Lower leg skin (tissue), 4 donors: ENCODE measurements around the gene OR6C4. TPM values are rescaled to one million over a fixed set of nuclear protein-coding genes. Genes with fewer than 3 reads are reported as not detected.

ENCODE experiments used
- total RNA-seq, 4 donors: library from RNA; depleted of rRNA; stranded (reverse); fragments of >200 nt; gene quantifications; one replicate each; pipeline ENCODE4 v1.1.0, GENCODE V29; 2016

The OR6C4 gene
- total RNA-seq, 4 donors from 2014 or later: not detected

Other genes with a start within 250 kb of the OR6C4 start
- not detected for gene OR6C1, start 235.3 kb upstream of the OR6C4 start, total RNA-seq
- gene OR6C3, start 218.9 kb upstream of the OR6C4 start, total RNA-seq: not detected
- not detected for gene OR6C75, start 186.6 kb upstream of the OR6C4 start, total RNA-seq
- gene OR6C65, start 149.1 kb upstream of the OR6C4 start, total RNA-seq: not detected
- gene OR6C76, start 123.3 kb upstream of the OR6C4 start, total RNA-seq: not detected
- not detected for gene OR6C2, start 105.5 kb upstream of the OR6C4 start, total RNA-seq
- not detected for gene OR6C70, start 79.5 kb upstream of the OR6C4 start, total RNA-seq
- gene OR6C68, start 57.2 kb upstream of the OR6C4 start, total RNA-seq: not detected
- gene OR2AP1, start 22.9 kb downstream of the OR6C4 start, total RNA-seq: not detected
- gene OR10P1, start 87.3 kb downstream of the OR6C4 start, total RNA-seq: not detected
- gene ITGA7, start 158.3 kb downstream of the OR6C4 start, total RNA-seq: 10 to 100 TPM; 11.0 to 20.9 (median 12.8) TPM
- gene BLOC1S1, start 166.4 kb downstream of the OR6C4 start, total RNA-seq: 100 to 1,000 TPM; 114 to 167 (median 138) TPM
- 1 to 10 TPM; 2.5 to 8.9 (median 4.3) TPM for gene RDH5, start 170.8 kb downstream of the OR6C4 start, total RNA-seq
- 100 to 1,000 TPM; 151 to 408 (median 196) TPM for gene CD63, start 179.4 kb downstream of the OR6C4 start, total RNA-seq
- 1 to 10 TPM in 1 of 4 donors, under 1 TPM in 3; 0.23 to 2.7 (median 0.57) TPM for gene GDF11, start 193.5 kb downstream of the OR6C4 start, total RNA-seq